K562 (cell line): Measurements from ENCODE around the gene DHTKD1. TPM values are rescaled to one million over a fixed set of nuclear protein-coding genes. Genes with fewer than 3 reads are reported as not detected.

Experiments
- ATAC-seq: fragments of 200-7000 bp; cut with Tn5 transposase; 3 replicates; pipeline ENCODE4 v1.9.1; 2020; ENCODE audit warnings: moderate library complexity
- BruUV-seq: library from RNA; stranded (reverse); fragments of 400-500 nt; replicated peaks from 2 replicates; lab custom pipeline; 2021; lab: Mats Ljungman, UMichigan
- CTCF ChIA-PET: fragments of 300-600 bp; formaldehyde crosslinking; extraction: SDS; loops from one replicate; lab custom pipeline; 2021; ENCODE audit warnings: low intra/inter-chr PET ratio; lab: Yijun Ruan, JAX
- POLR2A ChIA-PET: fragments of 300-600, 350-650 bp; sonication (Branson Sonifier 250); formaldehyde crosslinking; extraction: SDS; loops from one replicate; lab custom pipeline; 2021; ENCODE audit warnings: antibody characterized with exemption, inconsistent platforms; lab: Yijun Ruan, JAX
- DNase-seq, 4 experiments: peaks; one replicate each; pipeline versions ENCODE4 v3.0.0 to v3.0.0-alpha.2; 2011 to 2018; ENCODE audit warnings: low spot score in 3 of 4, mixed read lengths in 3 of 4; ENCODE audit errors: extremely low read depth in 1 of 4
- FAIRE-seq: peaks from 2 replicates; lab custom pipeline; 2011; peaks lifted over from hg19 to GRCh38; lab: Jason Lieb, UNC
- H2AFZ ChIP-seq: 2 replicates; pipeline ENCODE4 v1.6.0; 2011; ENCODE audit warnings: low read depth, low read length, control low read depth, inconsistent platforms
- H3K27ac ChIP-seq: fragments of 200-600 bp; 3 replicates; pipeline ENCODE4 v1.8.0; 2011; ENCODE audit warnings: low read depth, mild to moderate bottlenecking, control low read depth, inconsistent platforms, low read length, moderate library complexity, mixed read lengths; ENCODE audit errors: extremely low read depth
- H3K27me3 ChIP-seq, 2 experiments: fragments of 300-600 bp in 1 of 2; 2 replicates in 1 of 2; 3 replicates in 1 of 2; pipeline versions ENCODE4 v1.6.0 to v1.8.0; 2011; ENCODE audit warnings: inconsistent platforms in 2 of 2, low read length in 2 of 2, mild to moderate bottlenecking in 1 of 2, mixed read lengths in 1 of 2, moderate library complexity in 1 of 2; ENCODE audit not compliant: control insufficient read depth in 2 of 2, insufficient read depth in 2 of 2
- H3K36me3 ChIP-seq: fragments of 300-600 bp; 3 replicates; pipeline ENCODE4 v1.8.0; 2011; ENCODE audit warnings: mild to moderate bottlenecking, low read length, inconsistent platforms; ENCODE audit not compliant: control insufficient read depth, insufficient read depth
- H3K4me1 ChIP-seq, 2 experiments: fragments of 200-600 bp in 1 of 2; replicated peaks in 1 of 2; 2 replicates in 1 of 2; 3 replicates in 1 of 2; pipeline versions ENCODE4 v1.5.1 to v1.8.0; 2011; ENCODE audit warnings: inconsistent platforms in 2 of 2, low read length in 2 of 2, mild to moderate bottlenecking in 1 of 2, mixed read lengths in 1 of 2, moderate library complexity in 1 of 2; ENCODE audit not compliant: control insufficient read depth in 2 of 2, insufficient read depth in 2 of 2
- H3K4me2 ChIP-seq: 2 replicates; pipeline ENCODE4 v1.6.1; 2011; ENCODE audit warnings: low read length, control low read depth, inconsistent platforms, mixed read lengths; ENCODE audit not compliant: insufficient read depth
- H3K4me3 ChIP-seq: fragments of 200-600 bp; sonication (generic), shearing (Covaris generic); 2 replicates; pipeline ENCODE4 v1.5.1; 2016; ENCODE audit warnings: control low read depth, inconsistent platforms
- H3K79me2 ChIP-seq: fragments of 200-600 bp; 3 replicates; pipeline ENCODE4 v1.8.0; 2011; ENCODE audit warnings: low read length, inconsistent platforms; ENCODE audit not compliant: control insufficient read depth, insufficient read depth
- H3K9ac ChIP-seq, 2 experiments: 2 replicates each; pipeline versions ENCODE4 v1.6.0 to v1.6.1; 2011; ENCODE audit warnings: low read depth in 2 of 2, low read length in 2 of 2, control low read depth in 1 of 2, inconsistent platforms in 1 of 2, mild to moderate bottlenecking in 1 of 2, mixed read lengths in 1 of 2; ENCODE audit not compliant: insufficient read depth in 1 of 2
- H3K9me1 ChIP-seq: one replicate; pipeline ENCODE4 v1.6.0; 2011; ENCODE audit warnings: inconsistent platforms, mild to moderate bottlenecking, low read length, moderate library complexity; ENCODE audit not compliant: control insufficient read depth, insufficient read depth
- H3K9me3 ChIP-seq: replicated peaks from 2 replicates; pipeline ENCODE4 v1.5.1; 2011; ENCODE audit warnings: low read depth, low read length, inconsistent platforms; ENCODE audit not compliant: control insufficient read depth, insufficient read depth
- H4K20me1 ChIP-seq: replicated peaks from 2 replicates; pipeline ENCODE4 v1.6.1; 2011; ENCODE audit warnings: low read length, inconsistent platforms, mixed read lengths; ENCODE audit not compliant: control insufficient read depth, insufficient read depth
- AFF4 ChIP-seq: sonication (generic); formaldehyde crosslinking; IDR thresholded peaks from 2 replicates; pipeline ENCODE4 v1.8.0; 2023; ENCODE audit warnings: mild to moderate bottlenecking, missing genetic modification reagents
- ATF7 ChIP-seq: fragments of 450-650 bp; IDR thresholded peaks from 2 replicates; pipeline ENCODE4 v1.7.1; 2014; ENCODE audit warnings: mild to moderate bottlenecking, moderate library complexity
- FOXA3 ChIP-seq, 2 experiments: fragments of 450-650 bp in 1 of 2; sonication (generic) in 1 of 2; formaldehyde crosslinking; IDR thresholded peaks in 1 of 2; conservative IDR thresholded peaks in 1 of 2; 2 replicates each; pipeline versions ENCODE4 v1.4.0 to v1.8.0; 2020 to 2022; ENCODE audit warnings: mild to moderate bottlenecking in 2 of 2, missing genetic modification reagents in 1 of 2
- FOXM1 ChIP-seq, 2 experiments: fragments of 450-650 bp in 1 of 2; sonication (generic) in 1 of 2; formaldehyde crosslinking in 1 of 2; IDR thresholded peaks; 2 replicates each; pipeline versions ENCODE4 v1.6.1 to v1.9.0; 2017 to 2022; ENCODE audit warnings: low read depth in 2 of 2, mild to moderate bottlenecking in 2 of 2, missing genetic modification reagents in 1 of 2, moderate library complexity in 1 of 2
- RB1 ChIP-seq: fragments of 450-650 bp; IDR thresholded peaks from 2 replicates; pipeline ENCODE4 v1.6.1; 2017; ENCODE audit warnings: low read depth, mild to moderate bottlenecking
- RBBP5 ChIP-seq: fragments of 200-600 bp; sonication (generic); IDR thresholded peaks from 2 replicates; pipeline ENCODE4 v1.6.1; 2012; ENCODE audit warnings: borderline replicate concordance, mild to moderate bottlenecking, low read length, control low read depth, inconsistent platforms; ENCODE audit not compliant: insufficient read depth, poor library complexity, severe bottlenecking
- RNF219 ChIP-seq: fragments of 250-450 bp; sonication (Bioruptor Pico); IDR thresholded peaks from 2 replicates; pipeline ENCODE4 v1.5.0; 2022; ENCODE audit warnings: mild to moderate bottlenecking
- SAP30 ChIP-seq: fragments of 200-600 bp; sonication (generic); IDR thresholded peaks from 2 replicates; pipeline ENCODE4 v1.6.1; 2012; ENCODE audit warnings: borderline replicate concordance, low read depth, mild to moderate bottlenecking, moderate library complexity, low read length, control low read depth, inconsistent platforms; ENCODE audit not compliant: insufficient read depth, poor library complexity, severe bottlenecking
- SUPT5H ChIP-seq: fragments of 450-650 bp; IDR thresholded peaks from 2 replicates; pipeline ENCODE4 v1.6.1; 2016
- THAP7 ChIP-seq: fragments of 250-450 bp; sonication (Bioruptor Pico); IDR thresholded peaks from 2 replicates; pipeline ENCODE4 v1.5.0; 2021
- ZNF197 ChIP-seq: fragments of 200-800 bp; sonication (Bioruptor generic); IDR thresholded peaks from 2 replicates; pipeline ENCODE4 v1.6.1; 2016; ENCODE audit warnings: low read depth, missing genetic modification characterization, missing compliant biosample characterization
- WGBS: fragments of 100-300 bp; shearing (Covaris generic); methylation state at CpG from one replicate; pipeline ENCODE4 v1.1.6; 2016; ENCODE audit warnings: low coverage, mixed read lengths; ENCODE audit not compliant: insufficient coverage; ENCODE audit errors: missing lambda C conversion rate; 5-methylcytosine and 5-hydroxymethylcytosine counted together
- in situ Hi-C: fragments of 300-500 bp; cut with MboI; formaldehyde crosslinking; loops from 4 replicates; pipeline ENCODE4 v1.15.0; 2018; ENCODE audit warnings: inconsistent platforms, mixed read lengths
- intact Hi-C: fragments of 100-400 bp; cut with micrococcal nuclease; formaldehyde crosslinking; loops from 2 replicates; pipeline ENCODE4 v1.14.2; 2022
- polyA plus RNA-seq, 8 experiments: library from polyadenylated mRNA; depleted of rRNA in 4 of 8; stranded (reverse) in 5 of 8; unstranded in 3 of 8; fragments of >200 nt; fragmentation: Nextera tagmentation in 2 of 8; fragmentation: Illumina TruSeq in 1 of 8; extraction: Ambion mirVana in 2 of 8; extraction: Trizol in 1 of 8; gene quantifications; 2 replicates each; pipeline versions ENCODE4 v1.2.1 to v1.2.3, GENCODE V29; 2011 to 2014; ENCODE audit warnings: inconsistent platforms in 1 of 8, missing spikeins in 1 of 8
- total RNA-seq, 7 experiments: library from RNA; depleted of rRNA in 6 of 7; stranded (reverse); fragments of >200 nt in 6 of 7; fragmentation: Illumina TruSeq in 2 of 7; extraction: Trizol in 2 of 7; gene quantifications; 2 replicates each; pipeline versions ENCODE4 v1.2.1 to v1.2.3, GENCODE V29; 2011 to 2021; ENCODE audit warnings: low replicate concordance in 1 of 7

Gene DHTKD1
- total and polyA plus RNA-seq, 9 of the 15 experiments (the other 6 are each of a cell fraction or from before 2014, with no cell fraction given): 3.1 to 19.7 (median 6.8) TPM

- H3K9me1 ChIP-seq: no peaks in the 10 kb centered on the region
- peaks cover 5% of the 10 kb centered on the region; the same call in 2 of the 3 replicates for H3K36me3 ChIP-seq
- H3K4me3 ChIP-seq: peak overlapping the region; percentile 100
- no TSS peak for BruUV-seq
- intact Hi-C loops: loop anchor here (2.0 to 10.0 kb wide), 3 partner anchors 26 to 152 kb away; partner anchors contain the start of genes CDC123, DHTKD1 and NUDT5
- peak; percentile 42 to 80 (median 67) for DNase-seq
- H3K27me3 ChIP-seq: no peaks in the 10 kb centered on the region
- 3% methylated on average over 14 of the region's 31 CpGs for WGBS
- no peaks in the 10 kb centered on the region for H4K20me1 ChIP-seq
- in situ Hi-C loops: no loop called here
- H3K27ac ChIP-seq: peak overlapping the region; percentile 100
- H3K4me1 ChIP-seq: peaks cover 5 to 11% of the 10 kb centered on the region in 2 experiments; a peak in 4 of 5 replicates
- H3K9ac ChIP-seq: peak overlapping the region; percentile 99
- H3K79me2 ChIP-seq: peaks cover 51% of the 10 kb centered on the region
- peak; percentile 60 for ATAC-seq
- H2AFZ ChIP-seq: peak overlapping the region; percentile 86
- H3K9me3 ChIP-seq: peaks cover 4% of the 10 kb centered on the region; the same call in 1 of the 2 replicates
- H3K4me2 ChIP-seq: peak overlapping the region; percentile 89
- no peak for FAIRE-seq
- CTCF ChIA-PET: no interaction called here
- POLR2A ChIA-PET: interaction anchor here (0.6 to 3.5 kb wide), 8 partner anchors 9 to 1257 kb away, joined by 3 to 20 read pairs (median 6); no protein-coding TSS in a partner anchor
- TF ChIP-seq ZNF197 (peak; percentile 19; the same call in 1 of the 2 replicates), SAP30 (peak; percentile 78), AFF4 (CRISPR knock-in tag) (peak; percentile 73; the same call in 1 of the 2 replicates), SUPT5H (peak; percentile 72), RB1 (peak; percentile 14; the same call in 1 of the 2 replicates), THAP7 (CRISPR knock-in tag) (no peak), FOXM1 (IDR thresholded peaks at IDR 0.05; ENCODE audit: low read depth) (no peak), FOXM1 (CRISPR knock-in tag; IDR thresholded peaks at IDR 0.05; ENCODE audit: low read depth) (peak; percentile 48; the same call in 1 of the 2 replicates), ATF7 (no peak), RNF219 (CRISPR knock-in tag) (no peak), RBBP5 (peak; percentile 83), FOXA3 (CRISPR knock-in tag; conservative IDR thresholded peaks at IDR 0.05 in 1 of 2, IDR thresholded peaks at IDR 0.05 in 1 of 2) (peak in 1 of 2 experiments; percentile 58; a peak in 1 of 4 replicates)
Observed at GRCh38 chr10:12042409-12042796, 26.4 kb upstream of the DHTKD1 start.
